Endothelial cell of umbilical vein (primary cell): Measurements from ENCODE around the gene MAML2. TPM values are rescaled to one million over a fixed set of nuclear protein-coding genes. Genes with fewer than 3 reads are reported as not detected.

Experiments used
- BruUV-seq: library from RNA; stranded (reverse); fragments of 400-500 nt; replicated peaks from 2 replicates; lab custom pipeline; 2021; lab: Mats Ljungman, UMichigan
- CTCF ChIA-PET: fragments of 300-600, 350-600 bp; sonication (Branson Sonifier 250); formaldehyde crosslinking; loops from one replicate; lab custom pipeline; 2021; ENCODE audit warnings: antibody characterized with exemption, inconsistent platforms; lab: Charles Lee
- POLR2A ChIA-PET: fragments of 300-600, 350-600 bp; sonication (Branson Sonifier 250); formaldehyde crosslinking; loops from one replicate; lab custom pipeline; 2021; ENCODE audit warnings: antibody characterized with exemption, inconsistent platforms; lab: Charles Lee
- DNase-seq: peaks from one replicate; pipeline ENCODE4 v3.0.0-alpha.2; 2011; ENCODE audit warnings: low read depth, low spot score
- FAIRE-seq: peaks from 2 replicates; lab custom pipeline; 2011; peaks lifted over from hg19 to GRCh38; lab: Jason Lieb, UNC
- H2AFZ ChIP-seq: 2 replicates; pipeline ENCODE4 v1.6.0; 2012; ENCODE audit warnings: low read depth, low read length, control low read depth, inconsistent platforms
- H3K27ac ChIP-seq: 2 replicates; pipeline ENCODE4 v1.5.1; 2011; ENCODE audit warnings: low read depth, mild to moderate bottlenecking, control low read depth, low read length, moderate library complexity; ENCODE audit not compliant: insufficient read depth
- H3K27me3 ChIP-seq, 2 experiments: 2 replicates each; pipeline versions ENCODE4 v1.6.0 to v1.6.1; 2011; ENCODE audit warnings: low read length in 2 of 2, mixed read lengths in 1 of 2; ENCODE audit not compliant: control insufficient read depth in 2 of 2, insufficient read depth in 2 of 2
- H3K36me3 ChIP-seq, 2 experiments: 2 replicates in 1 of 2; 3 replicates in 1 of 2; pipeline ENCODE4 v1.5.1; 2011; ENCODE audit warnings: low read length in 2 of 2, mild to moderate bottlenecking in 1 of 2, moderate library complexity in 1 of 2; ENCODE audit not compliant: control insufficient read depth in 2 of 2, insufficient read depth in 2 of 2; ENCODE audit errors: extremely low read depth in 1 of 2
- H3K4me1 ChIP-seq: 3 replicates; pipeline ENCODE4 v1.5.1; 2011; ENCODE audit warnings: mild to moderate bottlenecking, low read length; ENCODE audit not compliant: control insufficient read depth, insufficient read depth; ENCODE audit errors: extremely low read depth
- H3K4me2 ChIP-seq: 2 replicates; pipeline ENCODE4 v1.6.1; 2011; ENCODE audit warnings: low read length, control low read depth, mixed read lengths; ENCODE audit not compliant: insufficient read depth
- H3K4me3 ChIP-seq, 3 experiments: fragments of 200-600 bp in 1 of 3; sonication (generic), shearing (Covaris generic) in 1 of 3; replicated peaks in 1 of 3; 2 replicates each; pipeline ENCODE4 v1.5.1; 2011 to 2016; ENCODE audit warnings: control low read depth in 3 of 3, low read length in 3 of 3, mild to moderate bottlenecking in 2 of 3, inconsistent platforms in 1 of 3, low read depth in 1 of 3, moderate library complexity in 1 of 3; ENCODE audit not compliant: insufficient read depth in 1 of 3
- H3K79me2 ChIP-seq: 2 replicates; pipeline ENCODE4 v1.6.0; 2012; ENCODE audit warnings: low read length, inconsistent platforms; ENCODE audit not compliant: control insufficient read depth, insufficient read depth
- H3K9ac ChIP-seq: replicated peaks from 2 replicates; pipeline ENCODE3; 2011; ENCODE audit warnings: low read length, control low read depth; ENCODE audit not compliant: insufficient read depth; ENCODE audit errors: extremely low read depth
- H3K9me1 ChIP-seq: replicated peaks from 3 replicates; pipeline ENCODE4 v1.6.0; 2011; ENCODE audit warnings: mild to moderate bottlenecking, low read length; ENCODE audit not compliant: control insufficient read depth, insufficient read depth; ENCODE audit errors: extremely low read depth
- H3K9me3 ChIP-seq: replicated peaks from 2 replicates; pipeline ENCODE4 v1.5.1; 2012; ENCODE audit warnings: low read length, inconsistent platforms; ENCODE audit not compliant: control insufficient read depth, insufficient read depth
- H4K20me1 ChIP-seq: replicated peaks from 2 replicates; pipeline ENCODE3; 2011; ENCODE audit warnings: mild to moderate bottlenecking, low read length; ENCODE audit not compliant: control insufficient read depth, insufficient read depth; ENCODE audit errors: extremely low read depth
- CTCF ChIP-seq, 2 donors: IDR thresholded peaks; 1 replicate in 1 of 2; 2 replicates in 1 of 2; pipeline ENCODE4 v1.5.1; 2011; ENCODE audit warnings: low read length in 2 of 2, mild to moderate bottlenecking in 2 of 2, moderate library complexity in 2 of 2, control low read depth in 1 of 2, inconsistent platforms in 1 of 2, low read depth in 1 of 2; ENCODE audit not compliant: insufficient read depth in 1 of 2; ENCODE audit errors: extremely low read depth in 1 of 2
- EZH2 ChIP-seq: IDR thresholded peaks from 2 replicates; pipeline ENCODE4 v1.6.1; 2012; ENCODE audit warnings: borderline replicate concordance, low read depth, mild to moderate bottlenecking, moderate library complexity, low read length, inconsistent platforms; ENCODE audit not compliant: severe bottlenecking
- FOS ChIP-seq: IDR thresholded peaks from 2 replicates; pipeline ENCODE4 v1.6.1; 2011; ENCODE audit warnings: mild to moderate bottlenecking, low read length, moderate library complexity, borderline replicate concordance; ENCODE audit not compliant: insufficient read depth
- GATA2 ChIP-seq: IDR thresholded peaks from 2 replicates; pipeline ENCODE4 v1.7.0; 2011; ENCODE audit warnings: low read depth, mild to moderate bottlenecking, moderate library complexity, mixed read lengths, low read length; ENCODE audit not compliant: insufficient read length, insufficient read depth
- JUN ChIP-seq: IDR thresholded peaks from 2 replicates; pipeline ENCODE4 v1.6.1; 2011; ENCODE audit warnings: borderline replicate concordance, low read depth; ENCODE audit not compliant: insufficient read length, insufficient read depth
- MAX ChIP-seq: IDR thresholded peaks from 2 replicates; pipeline ENCODE4 v1.6.1; 2011; ENCODE audit not compliant: insufficient read depth, insufficient read length
- MYC ChIP-seq: IDR thresholded peaks from one replicate; pipeline ENCODE4 v1.6.1; 2011; ENCODE audit warnings: mild to moderate bottlenecking, low read depth, low read length
- POLR2A ChIP-seq: IDR thresholded peaks from 2 replicates; pipeline ENCODE4 v1.6.1; 2012; ENCODE audit warnings: low read depth, mild to moderate bottlenecking, control low read depth, low read length
- POLR2AphosphoS5 ChIP-seq: IDR thresholded peaks from 2 replicates; pipeline ENCODE4 v1.6.1; 2012; ENCODE audit warnings: low read depth, mild to moderate bottlenecking, control low read depth, low read length, moderate library complexity; ENCODE audit not compliant: insufficient read depth
- dilution Hi-C: fragments of 300-500 bp; cut with MboI; formaldehyde crosslinking; loops from one replicate; pipeline ENCODE4 v1.15.0; 2019; ENCODE audit warnings: low sequenced_read_pairs; ENCODE audit not compliant: extremely low pct_ligation_motif_present
- intact Hi-C: fragments of 100-400 bp; cut with micrococcal nuclease; formaldehyde crosslinking; loops from one replicate; pipeline ENCODE4 v1.10.0; 2022
- polyA plus RNA-seq, 4 experiments: library from polyadenylated mRNA; depleted of rRNA in 3 of 4; stranded (reverse) in 3 of 4; unstranded in 1 of 4; fragments of >200 nt; gene quantifications; 2 replicates each; pipeline versions ENCODE4 v1.2.1 to v1.2.3, GENCODE V29; 2011 to 2012; ENCODE audit warnings: missing spikeins in 1 of 4
- total RNA-seq: library from RNA; stranded (reverse); gene quantifications from 2 replicates; pipeline ENCODE4 v1.2.3, GENCODE V29; 2021

MAML2 gene
- total and polyA plus RNA-seq, 2 donors (not counting 3 experiments of a cell fraction or from before 2014, with no cell fraction given), result 12.4 to 16.8 TPM

GRCh38 chr11:96132437-96132836 lies 210.6 kb downstream of the MAML2 start:
- ChIA-PET CTCF (no interaction called here), POLR2A (no interaction called here)
- no peak overlapping the region for H3K27ac ChIP-seq
- H3K9me3 ChIP-seq, result no peaks in the 10 kb centered on the region
- BruUV-seq, result no TSS peak
- DNase-seq (no peak), FAIRE-seq (no peak)
- peaks cover 15% of the 10 kb centered on the region for H3K4me1 ChIP-seq
- no peaks in the 10 kb centered on the region for H3K79me2 ChIP-seq
- no peaks in the 10 kb centered on the region for H3K27me3 ChIP-seq
- no peaks in the 10 kb centered on the region for H4K20me1 ChIP-seq
- no peaks in the 10 kb centered on the region for H3K9me1 ChIP-seq
- TF ChIP-seq POLR2AphosphoS5 (no peak), MYC (no peak), POLR2A (no peak), JUN (no peak), CTCF (IDR thresholded peaks at IDR 0.05; ENCODE audit: extremely low read depth in 1 of 2, insufficient read depth in 1 of 2, low read depth in 1 of 2, low read length in 2 of 2) (no peak), EZH2 (no peak), FOS (no peak), GATA2 (no peak), MAX (no peak)
- H2AFZ ChIP-seq, result no peak overlapping the region
- no peak overlapping the region for H3K4me3 ChIP-seq
- no peak overlapping the region for H3K9ac ChIP-seq
- H3K4me2 ChIP-seq, result no peak overlapping the region
- H3K36me3 ChIP-seq, result no peaks in the 10 kb centered on the region
- dilution Hi-C loops (no loop called here), intact Hi-C loops (no loop called here)
